Kidney epithelial cell (primary cell): Measurements from ENCODE around the gene LGALS7B. TPM values are rescaled to one million over a fixed set of nuclear protein-coding genes. Genes with fewer than 3 reads are reported as not detected.
"Not testable (repeated sequence)": the region's sequence is repeated elsewhere in the genome, so short reads cannot be mapped to it uniquely, and the experiment has no call there.

Source experiments
- DNase-seq: peaks from one replicate; pipeline ENCODE4 v3.0.0-alpha.2; 2010; ENCODE audit warnings: low read depth
- H3K27me3 ChIP-seq: 2 replicates; pipeline ENCODE4 v1.6.0; 2011; ENCODE audit warnings: low read length; ENCODE audit not compliant: control insufficient read depth, insufficient read depth
- H3K36me3 ChIP-seq: 2 replicates; pipeline ENCODE4 v1.5.1; 2011; ENCODE audit warnings: low read length; ENCODE audit not compliant: control insufficient read depth, insufficient read depth
- H3K4me3 ChIP-seq: 2 replicates; pipeline ENCODE4 v1.5.1; 2011; ENCODE audit warnings: low read depth, mild to moderate bottlenecking, control low read depth, low read length
- total RNA-seq: library from RNA; depleted of rRNA; stranded (reverse); fragments of >200 nt; gene quantifications from 2 replicates; pipeline ENCODE4 v1.2.3, GENCODE V29; 2015
- TF ChIP-seq, protein P1 (sequence below): IDR thresholded peaks from 2 replicates; pipeline ENCODE4 v1.5.1; 2011; ENCODE audit warnings: mild to moderate bottlenecking, moderate library complexity, low read length, control low read depth, inconsistent platforms; ENCODE audit not compliant: insufficient read depth, poor library complexity, severe bottlenecking

The LGALS7B gene
- total RNA-seq, 1 donor from 2014 or later: not detected

DNA sequence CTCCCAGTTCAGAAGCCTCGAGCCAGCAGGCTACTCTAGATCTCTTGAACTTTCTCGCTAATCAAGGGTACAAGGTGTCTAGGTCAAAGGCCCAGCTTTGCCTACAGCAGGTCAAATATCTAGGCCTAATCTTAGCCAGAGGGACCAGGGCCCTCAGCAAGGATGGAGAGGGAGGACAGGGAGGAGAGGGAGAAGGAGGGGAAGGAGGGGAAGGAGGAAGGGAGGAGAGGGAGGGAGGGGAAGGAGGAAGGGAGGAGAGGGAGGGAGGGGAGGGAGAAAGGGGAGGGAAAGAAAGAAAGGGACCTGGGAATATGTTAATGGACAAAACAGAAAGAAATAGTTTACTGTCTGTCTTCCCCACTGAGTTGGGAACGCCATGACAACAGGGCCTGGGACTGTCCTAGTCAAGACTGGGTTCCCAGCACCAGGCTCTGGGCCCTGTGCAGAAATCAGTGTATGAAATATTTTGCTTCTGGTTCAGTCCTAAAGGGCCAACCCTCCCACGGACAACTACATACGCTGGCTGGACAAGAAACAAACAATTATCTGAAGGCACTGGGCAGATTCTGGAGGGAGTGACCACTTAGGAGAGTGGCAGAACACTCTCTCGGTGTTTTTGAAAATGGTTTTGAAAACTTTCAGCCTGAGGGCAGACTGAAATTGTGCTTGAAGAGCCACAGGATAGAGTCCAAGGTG, 38.0 kb downstream of the LGALS7B start:
- no peak for DNase-seq
- peaks cover 3% of the 10 kb centered on the region for H3K36me3 ChIP-seq
- TF ChIP-seq, protein P1, sequence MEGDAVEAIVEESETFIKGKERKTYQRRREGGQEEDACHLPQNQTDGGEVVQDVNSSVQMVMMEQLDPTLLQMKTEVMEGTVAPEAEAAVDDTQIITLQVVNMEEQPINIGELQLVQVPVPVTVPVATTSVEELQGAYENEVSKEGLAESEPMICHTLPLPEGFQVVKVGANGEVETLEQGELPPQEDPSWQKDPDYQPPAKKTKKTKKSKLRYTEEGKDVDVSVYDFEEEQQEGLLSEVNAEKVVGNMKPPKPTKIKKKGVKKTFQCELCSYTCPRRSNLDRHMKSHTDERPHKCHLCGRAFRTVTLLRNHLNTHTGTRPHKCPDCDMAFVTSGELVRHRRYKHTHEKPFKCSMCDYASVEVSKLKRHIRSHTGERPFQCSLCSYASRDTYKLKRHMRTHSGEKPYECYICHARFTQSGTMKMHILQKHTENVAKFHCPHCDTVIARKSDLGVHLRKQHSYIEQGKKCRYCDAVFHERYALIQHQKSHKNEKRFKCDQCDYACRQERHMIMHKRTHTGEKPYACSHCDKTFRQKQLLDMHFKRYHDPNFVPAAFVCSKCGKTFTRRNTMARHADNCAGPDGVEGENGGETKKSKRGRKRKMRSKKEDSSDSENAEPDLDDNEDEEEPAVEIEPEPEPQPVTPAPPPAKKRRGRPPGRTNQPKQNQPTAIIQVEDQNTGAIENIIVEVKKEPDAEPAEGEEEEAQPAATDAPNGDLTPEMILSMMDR: no peak
- no peaks in the 10 kb centered on the region for H3K27me3 ChIP-seq
- no peak overlapping the region for H3K4me3 ChIP-seq

DNA sequence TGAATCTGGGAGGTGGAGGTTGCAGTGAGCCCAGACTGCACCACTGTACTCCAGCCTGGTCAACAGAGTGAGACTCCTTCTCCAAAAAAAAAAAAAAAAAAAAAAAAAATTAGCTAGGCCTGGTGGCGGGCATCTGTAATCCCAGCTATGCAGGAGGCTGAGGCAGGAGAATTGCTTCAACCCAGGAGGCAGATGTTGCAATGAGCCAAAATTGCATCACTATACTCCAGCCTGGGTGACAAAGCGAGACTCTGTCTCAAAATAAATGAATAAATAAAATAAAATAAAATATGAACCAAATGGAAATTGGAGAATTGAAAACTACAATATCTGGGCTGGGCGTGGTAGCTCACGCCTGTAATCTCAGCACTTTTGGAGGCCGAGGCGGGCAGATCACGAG, 40.2 kb downstream of the LGALS7B start:
- not testable (repeated sequence) for H3K27me3 ChIP-seq, H3K4me3 ChIP-seq, DNase-seq, H3K36me3 ChIP-seq

DNA sequence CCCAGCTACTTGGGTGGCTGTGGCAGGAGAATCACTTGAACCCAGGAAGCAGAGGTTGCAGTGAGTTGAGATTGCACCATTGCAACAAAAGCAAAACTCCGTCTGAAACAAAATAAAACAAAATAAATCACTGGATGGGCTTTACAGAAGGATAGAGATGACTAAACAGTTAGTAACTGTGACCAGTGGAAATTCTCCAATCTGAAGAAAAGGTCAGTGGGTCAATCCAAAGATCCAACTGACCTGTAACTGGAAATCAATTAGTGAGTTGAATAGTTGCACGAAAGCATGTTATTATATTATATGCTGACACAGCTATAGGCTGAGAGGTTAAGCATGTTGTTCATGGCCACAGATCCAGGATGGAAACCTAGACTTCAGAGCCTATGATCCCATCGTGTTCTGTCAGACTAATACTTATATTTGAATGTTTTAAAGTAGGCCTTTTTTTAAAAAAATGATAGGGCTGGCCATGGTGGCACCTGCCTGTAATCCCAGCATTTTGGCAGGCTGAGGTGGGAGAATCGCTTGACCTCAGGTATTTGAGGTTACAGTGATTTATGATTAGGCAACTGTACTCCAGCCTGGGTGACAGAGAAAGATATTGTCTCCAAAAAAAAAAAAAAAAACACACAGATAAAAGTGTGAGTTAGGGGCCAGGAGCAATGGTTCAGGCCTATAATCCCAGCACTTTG, 41.2 kb downstream of the LGALS7B start:
- no peak overlapping the region for H3K4me3 ChIP-seq
- H3K36me3 ChIP-seq: peaks cover 3% of the 10 kb centered on the region
- TF ChIP-seq, protein P1: no peak
- H3K27me3 ChIP-seq: no peaks in the 10 kb centered on the region
- no peak for DNase-seq

DNA sequence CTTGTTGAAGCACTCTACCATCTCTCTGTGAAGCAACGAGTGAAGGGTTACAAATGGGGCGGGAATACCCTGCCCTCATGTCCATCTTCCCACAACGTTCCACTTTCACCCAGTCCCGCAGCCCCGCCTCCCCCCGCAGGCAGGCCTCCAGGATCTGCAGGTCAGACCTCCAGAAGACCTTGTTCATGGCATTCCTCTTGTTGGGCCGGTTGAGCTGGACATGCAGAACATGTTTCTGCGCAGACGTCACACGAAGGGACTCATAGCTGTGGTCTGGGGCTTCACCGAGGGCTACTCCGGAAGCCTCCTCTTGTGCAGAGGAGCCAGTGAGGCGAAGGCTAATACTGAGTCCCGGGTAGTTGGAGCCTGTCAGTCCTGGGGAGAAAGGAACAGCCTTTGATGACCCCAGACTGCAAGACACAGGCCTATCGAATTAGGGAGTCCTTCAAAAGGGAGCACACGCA, 42.2 kb downstream of the LGALS7B start:
- peak; percentile 92 for DNase-seq
- peaks cover 4% of the 10 kb centered on the region for H3K36me3 ChIP-seq
- no peaks in the 10 kb centered on the region for H3K27me3 ChIP-seq
- TF ChIP-seq, protein P1: no peak
- peak overlapping the region; percentile 57 for H3K4me3 ChIP-seq

DNA sequence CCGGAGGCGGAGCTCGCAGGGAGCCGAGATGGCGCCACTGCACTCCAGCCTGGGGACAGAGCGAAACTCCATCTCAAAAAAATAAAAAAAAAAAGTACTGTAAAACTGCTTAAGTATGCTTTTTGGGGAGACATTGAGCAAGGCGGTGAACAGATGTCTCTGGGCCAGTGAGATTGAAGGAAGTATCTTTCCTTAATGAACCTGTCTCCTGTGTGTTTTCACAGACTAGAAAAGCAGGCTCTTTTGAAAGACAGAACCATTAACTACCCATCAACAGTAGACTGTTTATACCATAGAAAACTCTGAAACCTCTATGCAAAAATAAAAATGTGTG, 44.1 kb downstream of the LGALS7B start:
- Histone ChIP-seq H3K4me3 (no peak overlapping the region), H3K27me3 (no peaks in the 10 kb centered on the region), H3K36me3 (peaks cover 4% of the 10 kb centered on the region)
- no peak for DNase-seq
- TF ChIP-seq, protein P1: no peak

DNA sequence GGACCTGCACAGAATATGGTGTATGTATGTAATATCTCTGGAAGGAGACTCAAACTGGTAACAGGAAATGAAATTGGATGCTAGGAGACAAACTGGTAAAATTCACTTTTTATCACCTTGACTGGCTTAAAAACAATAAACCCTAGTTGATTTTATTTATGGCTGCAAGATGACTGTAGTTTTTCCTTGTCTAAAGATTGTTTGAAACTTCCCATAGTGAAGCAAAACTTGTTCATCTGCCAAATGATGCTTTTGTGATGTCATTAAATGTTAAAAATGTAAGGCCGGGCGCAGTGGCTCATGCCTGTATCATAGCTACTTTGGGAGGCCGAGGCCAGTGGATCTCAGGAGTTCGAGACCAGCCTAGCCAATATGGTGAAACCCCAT, 45.1 kb downstream of the LGALS7B start:
- Histone ChIP-seq H3K4me3 (no peak overlapping the region), H3K27me3 (no peaks in the 10 kb centered on the region), H3K36me3 (peaks cover 4% of the 10 kb centered on the region)
- no peak for DNase-seq
- TF ChIP-seq, protein P1: no peak
